ENCODE results near the gene GBA2. TPM values are rescaled to one million over a fixed set of nuclear protein-coding genes. Genes with fewer than 3 reads are reported as not detected.

The GBA2 gene
- total and polyA plus RNA-seq, 2 experiments from 2014 or later: 32.1 to 80.1 TPM

GRCh38 chr9:35705836-35706430 is 43.1 kb downstream of the GBA2 start:
- Mint-ChIP-seq H3K27me3 (ENCODE audit: insufficient read depth, low read depth, poor library complexity) (peaks cover 6% of the 10 kb centered on the region), H3K4me3 (no peak overlapping the region), H3K27ac (no peak overlapping the region), H3K9me3 (no peaks in the 10 kb centered on the region), H3K36me3 (ENCODE audit: low read depth) (peaks cover 50% of the 10 kb centered on the region), H3K4me1 (no peaks in the 10 kb centered on the region)
- Histone ChIP-seq H3K36me3 (ENCODE audit: insufficient read depth) (peaks cover 30% of the 10 kb centered on the region), H3K27me3 (ENCODE audit: insufficient read depth) (no peaks in the 10 kb centered on the region), H3K4me2 (no peak overlapping the region), H3K4me3 (no peak overlapping the region), H3K27ac (ENCODE audit: low read depth) (no peak overlapping the region), H4K20me1 (replicated peaks; ENCODE audit: insufficient read depth) (no peaks in the 10 kb centered on the region), H3K4me1 (ENCODE audit: insufficient read depth) (no peaks in the 10 kb centered on the region), H3K79me2 (replicated peaks; ENCODE audit: insufficient read depth) (no peaks in the 10 kb centered on the region), H3K9me2 (ENCODE audit: insufficient read depth) (no peaks in the 10 kb centered on the region), H2AFZ (no peak overlapping the region), H3F3A (replicated peaks; ENCODE audit: low read depth) (no peaks in the 10 kb centered on the region)
- DNase-seq (ENCODE audit: low spot score) (no peak), ATAC-seq (no peak)
- no peak for TF ChIP-seq ZNF331 (CRISPR knock-in tag; IDR thresholded peaks at IDR 0.05; ENCODE audit: low read depth)
- TF ChIP-seq NANOG (IDR thresholded peaks at IDR 0.05; ENCODE audit: borderline replicate concordance): no peak
- no peak for TF ChIP-seq POLR2AphosphoS5 (IDR thresholded peaks at IDR 0.05; ENCODE audit: low read depth)
- TF ChIP-seq CREB1 (CRISPR knock-in tag; IDR thresholded peaks at IDR 0.05; ENCODE audit: low read depth): no peak
- TF ChIP-seq EZH2phosphoT487 (IDR thresholded peaks at IDR 0.05; ENCODE audit: unreplicated experiment): no peak
- TF ChIP-seq ZNF114 (CRISPR knock-in tag; IDR thresholded peaks at IDR 0.05): no peak
- no peak for TF ChIP-seq JUNB (IDR thresholded peaks at IDR 0.05; ENCODE audit: unreplicated experiment)
- no peak for TF ChIP-seq ZNF462 (CRISPR knock-in tag; IDR thresholded peaks at IDR 0.05)
- TF ChIP-seq STAT1 (IDR thresholded peaks at IDR 0.05; ENCODE audit: unreplicated experiment): no peak
- TF ChIP-seq EZH2 (IDR thresholded peaks at IDR 0.05; ENCODE audit: low read depth, unreplicated experiment): no peak
- TF ChIP-seq ETS1 (IDR thresholded peaks at IDR 0.05): no peak

All from GM23338 (cell line).